TTC549 (cell line): ENCODE results near the gene AATK.
A peak's percentile ranks its signal among the peaks of the same experiment; 100 is the strongest.

Experiments used
- FAIRE-seq: peaks from 2 replicates; lab custom pipeline; 2012; peaks lifted over from hg19 to GRCh38; lab: Jason Lieb, UNC

AATK gene

GRCh38 chr17:81166033-81166492 is at the start of gene AATK:
AATK (minus strand) TSS chr17:81166221; CDS start chr17:81165992, 229 bp downstream.
- no peak for FAIRE-seq

GRCh38 chr17:81213978-81214377 is 48.0 kb upstream of the AATK start:
- no peak for FAIRE-seq

- no peak for FAIRE-seq
Measured at GRCh38 chr17:81212365-81212764, 46.3 kb upstream of the AATK start.

- FAIRE-seq: no peak
Measured at GRCh38 chr17:81210868-81211267, 44.8 kb upstream of the AATK start.

- FAIRE-seq: no peak
Measured at GRCh38 chr17:81210466-81210865, 44.4 kb upstream of the AATK start.

GRCh38 chr17:81209141-81209540 is 43.1 kb upstream of the AATK start:
- no peak for FAIRE-seq

- no peak for FAIRE-seq
Measured at GRCh38 chr17:81208651-81209050, 42.6 kb upstream of the AATK start.

- no peak for FAIRE-seq
Measured at GRCh38 chr17:81207610-81208581, 41.9 kb upstream of the AATK start.

- no peak for FAIRE-seq
Measured at GRCh38 chr17:81206657-81207056, 40.6 kb upstream of the AATK start.

- no peak for FAIRE-seq
Measured at GRCh38 chr17:81206166-81206565, 40.1 kb upstream of the AATK start.

GRCh38 chr17:81204578-81204977 is 38.6 kb upstream of the AATK start:
- no peak for FAIRE-seq

GRCh38 chr17:81203136-81203535 is 37.1 kb upstream of the AATK start:
- FAIRE-seq: no peak

GRCh38 chr17:81202318-81202717 is 36.3 kb upstream of the AATK start:
- no peak for FAIRE-seq

- FAIRE-seq: peak; percentile 26
Measured at GRCh38 chr17:81200695-81201580, 34.9 kb upstream of the AATK start.

GRCh38 chr17:81200201-81200600 is 34.2 kb upstream of the AATK start:
- no peak for FAIRE-seq

- FAIRE-seq: no peak
Measured at GRCh38 chr17:81199482-81199830, 33.4 kb upstream of the AATK start.

GRCh38 chr17:81198826-81199481 is 32.9 kb upstream of the AATK start:
- no peak for FAIRE-seq

GRCh38 chr17:81197831-81198490 is 31.9 kb upstream of the AATK start:
- FAIRE-seq: no peak

GRCh38 chr17:81197409-81197795 is 31.4 kb upstream of the AATK start:
- no peak for FAIRE-seq

GRCh38 chr17:81196505-81197408 is 30.7 kb upstream of the AATK start:
- no peak for FAIRE-seq
